Activated CD4-positive, alpha-beta T cell treated with anti-CD3 and anti-CD28 coated beads for 24 hours (primary cell): Measurements from ENCODE around the gene NCAM1.
"Not testable (repeated sequence)": the region's sequence is repeated elsewhere in the genome, so short reads cannot be mapped to it uniquely, and the experiment has no call there.

ENCODE experiments used
- DNase-seq, 2 donors: peaks; one replicate each; pipeline ENCODE4 v3.0.0-alpha.2; 2020; ENCODE audit warnings: low read depth in 2 of 2

The NCAM1 gene

DNA sequence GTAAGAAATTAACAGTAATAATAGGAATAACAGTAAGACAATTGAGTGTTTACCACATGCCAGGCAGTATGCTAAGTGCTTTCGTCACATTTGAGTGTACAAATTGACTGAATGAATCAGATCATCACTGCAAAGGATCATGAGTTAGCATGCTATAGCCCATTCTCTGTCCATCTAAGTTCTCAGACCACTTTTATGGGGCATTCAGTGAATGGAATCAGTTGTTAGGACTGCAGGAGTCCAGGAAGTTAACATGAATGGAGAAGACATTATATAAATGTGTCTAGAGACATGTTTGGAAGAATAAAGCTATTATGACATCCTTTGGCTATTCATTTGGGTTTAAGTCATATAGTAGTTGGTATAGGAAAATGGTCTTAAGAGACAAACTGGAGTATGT is 59.9 kb downstream of the NCAM1 start:
- no peak for DNase-seq

DNA sequence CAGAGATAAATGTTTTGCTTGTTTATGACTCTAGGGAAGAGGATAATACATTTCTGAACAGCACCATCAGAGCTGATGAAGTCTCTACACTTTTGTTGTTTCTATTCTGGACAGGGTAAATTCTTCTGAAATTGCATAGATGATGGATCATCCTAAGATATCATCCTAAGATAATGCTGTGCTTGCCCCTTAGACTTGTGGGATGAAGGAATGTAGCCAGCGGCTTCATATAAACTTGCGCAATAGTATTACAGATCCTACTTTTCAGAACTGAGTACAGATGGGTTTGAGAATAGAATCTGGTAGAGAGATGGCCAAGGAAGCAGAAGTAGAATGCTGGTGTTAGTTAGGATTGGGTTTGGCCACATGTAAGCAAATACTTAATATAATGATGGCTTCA is 61.0 kb downstream of the NCAM1 start:
- DNase-seq = no peak

DNA sequence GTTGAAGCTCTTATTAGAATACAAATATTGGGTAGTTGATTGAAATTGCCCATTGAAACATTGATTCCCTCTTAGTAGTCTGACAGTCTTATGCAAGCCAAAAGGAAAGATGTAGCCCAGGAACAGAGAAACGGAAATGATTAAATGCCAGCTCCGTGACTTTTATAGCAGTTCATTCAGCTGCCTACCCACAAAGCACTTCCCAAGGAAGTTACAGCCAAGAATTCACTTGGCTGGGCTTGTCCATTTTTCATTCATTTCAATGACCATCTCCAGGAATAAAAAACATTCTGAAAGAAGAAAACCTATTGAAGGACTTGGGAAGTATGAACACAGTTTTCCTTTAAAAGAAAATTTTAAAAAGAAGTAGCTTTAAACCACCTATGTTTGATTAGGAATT is 62.0 kb downstream of the NCAM1 start:
- DNase-seq = no peak

DNA sequence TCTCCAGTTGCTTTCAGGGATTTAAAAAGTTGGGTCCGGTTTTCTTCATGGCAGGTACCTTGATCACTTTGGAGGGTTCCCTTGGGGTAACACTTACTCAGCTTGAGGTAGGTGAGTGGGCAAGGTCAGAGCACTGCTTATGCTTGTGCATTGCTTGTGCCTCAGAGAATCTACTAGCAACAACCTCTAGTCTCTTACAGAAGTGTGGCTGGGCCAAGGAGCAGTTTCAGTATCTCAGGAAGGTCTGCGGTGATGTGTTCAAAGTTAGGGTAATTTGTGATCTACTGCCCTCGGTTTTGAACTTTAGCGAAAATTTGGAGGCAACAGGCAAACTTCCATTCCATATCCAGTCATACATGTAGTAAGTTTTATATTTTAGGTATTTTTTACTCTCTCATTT is 62.8 kb downstream of the NCAM1 start:
- no peak for DNase-seq

DNA sequence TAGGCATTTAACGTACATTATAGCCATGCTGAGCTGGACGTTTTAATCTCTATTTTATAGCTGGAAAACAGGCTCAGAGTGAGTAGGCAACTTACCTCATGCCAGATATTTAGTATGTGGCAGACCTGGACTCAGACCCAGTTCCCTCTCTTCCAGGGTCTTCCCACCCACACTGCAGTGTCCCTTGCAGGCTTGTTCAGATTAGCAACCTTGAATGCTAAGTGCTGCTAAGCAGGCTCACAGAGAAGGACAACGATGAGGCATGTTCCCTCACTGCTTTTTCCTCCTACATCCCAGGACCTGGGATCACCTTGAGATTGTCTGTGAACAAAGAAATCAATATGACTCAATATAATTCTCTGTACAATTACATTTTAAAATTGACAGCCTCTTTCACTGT is 65.6 kb downstream of the NCAM1 start:
- no peak for DNase-seq

DNA sequence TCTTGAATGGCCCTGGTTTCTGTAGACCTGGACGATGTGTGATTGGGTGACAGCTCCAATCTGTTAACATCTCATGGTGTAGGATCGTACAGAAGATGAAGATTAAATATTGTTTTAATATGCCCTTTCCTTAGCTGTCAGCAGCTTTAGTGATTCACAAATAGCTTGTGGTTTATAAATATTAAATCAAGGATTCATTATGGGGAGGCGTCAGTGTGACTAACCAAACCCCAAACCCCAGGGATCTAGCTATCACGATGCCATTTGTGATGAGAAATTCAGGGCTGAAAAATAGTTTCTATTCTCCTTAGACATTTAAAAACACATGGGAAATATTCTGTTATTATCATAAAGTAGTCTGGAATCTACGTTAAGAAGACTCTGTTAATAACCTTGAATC is 73.4 kb downstream of the NCAM1 start:
- no peak for DNase-seq

DNA sequence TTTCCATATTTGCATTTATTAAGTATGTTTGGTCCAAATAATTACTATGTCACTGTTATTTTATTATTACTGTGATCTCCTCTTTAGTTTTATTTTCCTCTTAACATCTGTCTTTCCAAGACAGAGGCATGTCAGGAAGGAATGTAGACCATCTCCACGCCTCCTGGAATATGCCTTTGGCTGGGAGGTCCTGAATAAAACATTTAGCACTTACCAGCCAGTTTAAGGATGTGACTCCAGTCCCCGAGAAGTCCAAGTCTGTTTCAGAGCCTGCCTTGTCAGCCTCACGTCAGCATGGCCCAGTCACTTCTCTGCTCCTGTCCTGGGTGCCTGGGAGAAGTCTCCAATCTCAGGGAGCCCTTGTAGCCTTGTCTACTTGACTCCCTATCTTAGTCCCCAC is 74.5 kb downstream of the NCAM1 start:
- DNase-seq = no peak

DNA sequence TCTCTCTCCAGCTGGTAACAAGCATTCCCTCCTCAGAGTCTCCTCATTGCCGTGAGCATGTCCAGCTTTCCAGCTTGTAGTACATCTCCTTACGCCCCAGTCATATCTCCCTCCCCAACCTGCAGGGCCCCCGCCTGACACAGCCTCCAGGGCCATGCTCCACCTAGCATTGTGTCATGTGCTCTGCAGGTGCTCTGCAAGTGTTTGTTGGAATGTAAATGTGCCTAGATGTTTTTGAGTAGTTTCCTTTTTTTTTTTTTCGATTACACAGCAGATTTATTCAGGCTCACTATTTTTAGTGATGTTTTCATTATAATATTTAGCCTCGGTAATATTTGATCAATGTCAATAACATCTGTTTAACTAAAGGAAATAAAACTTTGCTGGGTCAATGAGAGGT is 82.5 kb downstream of the NCAM1 start:
- DNase-seq = no peak

DNA sequence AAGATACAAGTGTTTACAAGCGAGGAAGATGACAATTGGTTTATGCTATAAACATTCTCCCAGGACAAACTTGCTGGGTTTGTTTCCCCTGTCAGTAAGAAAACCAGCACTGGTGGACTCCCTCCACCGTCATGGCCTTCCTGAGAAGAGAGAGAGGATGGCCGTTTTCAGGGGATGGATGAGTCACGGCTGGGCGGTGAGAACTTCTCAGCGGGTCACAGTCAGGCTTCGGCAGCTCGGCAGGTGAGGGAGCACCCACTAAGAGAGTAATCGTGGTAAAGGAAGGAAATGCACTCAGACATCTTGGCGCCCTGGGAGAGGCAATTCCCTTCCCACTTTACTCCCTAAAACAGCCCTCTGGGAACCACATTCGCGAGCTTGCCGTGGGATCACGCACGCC is 83.9 kb downstream of the NCAM1 start:
- DNase-seq = no peak

DNA sequence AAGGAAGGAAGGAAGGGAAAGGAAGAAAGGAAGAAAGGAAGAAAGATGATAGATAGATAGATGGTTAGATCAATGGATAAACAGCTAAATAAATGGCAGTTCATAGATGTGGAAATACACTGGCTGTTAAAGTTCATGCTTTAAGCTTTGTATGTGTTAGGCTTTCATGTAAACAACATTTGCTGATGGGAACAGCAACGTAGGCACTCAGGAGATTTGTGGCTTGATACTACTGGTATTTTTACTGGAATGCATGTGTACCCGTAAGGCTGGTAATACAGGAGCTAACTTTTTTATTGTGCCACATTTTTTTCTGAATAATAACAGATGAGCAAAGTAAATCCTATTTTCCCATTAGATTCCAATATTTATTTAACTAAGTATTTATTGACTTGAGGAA is 85.6 kb downstream of the NCAM1 start:
- DNase-seq = no peak

DNA sequence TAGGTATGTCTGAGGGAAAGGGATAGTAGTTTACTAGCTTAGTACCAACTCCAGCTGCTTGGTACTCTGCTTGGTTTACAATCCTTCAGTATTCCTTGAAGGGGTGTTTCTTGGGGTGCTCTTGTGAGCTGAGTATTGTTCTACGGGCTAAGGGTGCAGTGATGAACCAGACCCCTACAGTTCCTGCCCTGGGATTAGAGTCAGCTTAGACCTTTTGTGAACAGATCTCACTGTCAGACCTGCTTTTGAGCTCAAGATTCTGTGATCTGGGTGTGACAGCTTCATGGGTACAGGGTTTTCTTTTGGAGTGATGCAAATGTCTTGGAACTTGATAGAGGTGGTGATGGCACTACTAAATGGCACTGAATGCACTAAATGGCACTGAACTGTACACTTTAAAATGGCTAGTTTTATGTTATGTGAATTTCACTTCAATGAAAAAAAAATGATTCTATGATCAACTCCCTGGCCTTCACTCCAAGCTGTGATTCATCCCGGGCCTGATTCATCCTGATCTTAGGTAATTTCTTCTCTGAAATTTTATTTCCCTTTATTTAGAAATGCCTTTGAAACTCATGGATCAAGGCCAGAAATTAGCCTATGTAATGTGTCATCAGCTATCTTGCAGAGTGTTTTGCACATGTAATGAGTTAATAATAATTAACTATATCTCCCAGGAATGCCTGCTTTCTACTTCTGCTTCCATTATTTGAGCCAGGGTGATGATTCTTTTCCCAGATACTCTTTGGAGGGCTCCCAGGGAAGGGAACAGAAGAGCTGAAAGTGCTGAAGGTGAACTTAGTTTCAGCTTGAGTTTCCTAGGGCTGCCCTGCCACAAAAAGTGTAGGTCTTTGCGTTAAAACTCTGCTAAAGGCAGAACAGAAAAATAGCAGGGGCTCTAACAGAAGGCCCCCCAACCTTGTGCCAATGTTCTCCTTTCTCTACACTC is 87.9 kb downstream of the NCAM1 start:
- no peak for DNase-seq

DNA sequence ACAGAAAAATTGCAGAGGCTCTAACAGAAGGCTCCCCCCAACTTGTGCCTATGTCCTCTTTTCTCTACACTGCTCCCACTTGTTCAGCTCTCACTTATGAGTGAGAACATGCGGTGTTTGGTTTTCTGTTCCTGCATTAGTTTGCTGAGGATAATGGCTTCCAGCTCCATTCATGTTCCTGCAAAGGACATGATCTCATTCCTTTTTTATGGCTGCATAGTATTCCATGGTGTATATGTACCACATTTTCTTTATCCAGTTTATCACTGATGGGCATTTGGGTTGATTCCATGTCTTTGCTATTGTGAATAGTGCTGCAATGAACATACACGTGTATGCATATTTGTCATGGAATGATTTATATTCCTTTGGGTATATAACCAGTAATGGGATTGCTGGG is 91.8 kb downstream of the NCAM1 start:
- not testable (repeated sequence) for DNase-seq

DNA sequence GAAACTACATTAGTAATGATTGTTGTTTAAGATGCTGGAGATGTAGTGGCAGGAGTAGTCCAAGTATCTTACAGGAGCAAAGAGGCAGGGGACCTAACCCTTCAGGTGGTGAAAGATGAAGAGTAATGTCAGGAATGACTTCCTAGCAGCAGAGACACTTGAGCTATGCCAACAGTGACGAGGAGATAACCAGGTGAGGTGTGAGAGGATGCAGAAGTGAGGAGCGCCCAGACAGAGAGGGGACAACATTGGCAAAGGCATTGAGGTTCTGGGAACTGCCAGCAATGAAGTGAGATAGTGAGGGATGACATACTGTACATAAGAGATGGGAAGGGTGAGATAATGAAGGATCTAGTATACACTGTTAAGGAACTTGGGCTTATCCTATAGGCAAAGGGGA is 95.8 kb downstream of the NCAM1 start:
- no peak for DNase-seq

DNA sequence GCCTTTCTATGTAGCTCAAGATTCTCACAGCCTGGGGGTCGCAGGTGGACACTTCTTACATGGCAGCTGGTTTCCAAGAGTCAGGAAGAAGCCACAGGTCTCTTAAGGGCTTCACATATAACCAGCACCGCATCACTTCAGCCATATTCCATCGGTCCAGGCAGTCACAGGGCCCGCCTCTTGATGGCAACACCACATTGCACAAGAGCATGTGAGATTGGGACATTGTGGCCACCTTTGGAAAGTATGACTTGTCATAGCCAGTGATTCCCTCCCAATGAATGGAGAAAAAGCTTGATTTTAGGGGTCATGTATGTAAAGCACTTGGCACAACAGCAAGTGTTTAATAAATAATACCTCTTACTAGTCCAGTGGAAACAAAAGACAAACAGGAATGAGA is 98.3 kb downstream of the NCAM1 start:
- no peak for DNase-seq

DNA sequence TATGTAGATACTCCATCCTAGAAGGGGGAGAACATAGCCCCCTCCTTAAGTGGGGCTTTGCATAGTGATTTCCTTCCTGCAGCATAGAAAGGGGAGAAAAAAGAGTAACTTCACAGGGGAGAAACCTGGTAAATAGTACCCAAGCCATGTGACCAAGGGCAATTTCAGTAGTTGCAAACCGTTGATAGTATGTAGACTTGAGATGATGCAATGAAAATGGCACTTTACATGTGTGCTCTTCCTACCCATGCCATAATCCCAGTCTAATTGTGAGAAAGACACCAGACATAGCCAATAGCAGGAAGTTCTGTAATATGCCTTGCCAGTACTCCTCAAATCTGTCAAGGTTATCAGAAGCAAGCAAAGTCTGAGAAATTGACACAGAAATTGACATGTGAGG is 104.1 kb downstream of the NCAM1 start:
- no peak for DNase-seq

DNA sequence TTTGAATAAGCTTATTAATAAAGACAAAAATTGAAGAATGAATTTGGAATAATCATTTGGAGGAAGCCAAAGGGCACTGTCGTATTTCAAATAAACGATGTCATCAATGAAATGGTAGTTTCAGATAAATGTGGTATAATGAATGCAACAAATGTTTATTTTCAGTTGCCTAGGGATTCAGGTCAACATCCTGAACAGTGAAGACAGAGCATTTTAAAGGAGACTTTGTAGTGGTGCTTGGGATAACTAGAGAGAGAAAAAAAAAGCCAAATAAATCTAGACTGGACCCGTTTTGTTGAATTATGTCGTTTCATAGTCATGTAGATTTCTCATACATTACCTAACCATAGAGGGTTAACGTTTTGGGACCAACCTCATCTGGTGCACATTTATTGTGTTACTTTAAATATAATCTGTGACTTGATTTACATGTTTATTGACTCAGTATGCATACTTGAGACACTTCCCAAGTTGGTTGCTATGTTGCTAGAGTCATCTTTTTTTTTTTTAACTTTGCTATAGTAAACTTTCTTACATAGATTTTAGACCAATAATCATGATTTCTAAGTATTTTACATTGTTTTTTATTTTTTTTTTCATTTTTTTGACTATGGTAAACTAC is 111.1 kb downstream of the NCAM1 start:
- no peak for DNase-seq

DNA sequence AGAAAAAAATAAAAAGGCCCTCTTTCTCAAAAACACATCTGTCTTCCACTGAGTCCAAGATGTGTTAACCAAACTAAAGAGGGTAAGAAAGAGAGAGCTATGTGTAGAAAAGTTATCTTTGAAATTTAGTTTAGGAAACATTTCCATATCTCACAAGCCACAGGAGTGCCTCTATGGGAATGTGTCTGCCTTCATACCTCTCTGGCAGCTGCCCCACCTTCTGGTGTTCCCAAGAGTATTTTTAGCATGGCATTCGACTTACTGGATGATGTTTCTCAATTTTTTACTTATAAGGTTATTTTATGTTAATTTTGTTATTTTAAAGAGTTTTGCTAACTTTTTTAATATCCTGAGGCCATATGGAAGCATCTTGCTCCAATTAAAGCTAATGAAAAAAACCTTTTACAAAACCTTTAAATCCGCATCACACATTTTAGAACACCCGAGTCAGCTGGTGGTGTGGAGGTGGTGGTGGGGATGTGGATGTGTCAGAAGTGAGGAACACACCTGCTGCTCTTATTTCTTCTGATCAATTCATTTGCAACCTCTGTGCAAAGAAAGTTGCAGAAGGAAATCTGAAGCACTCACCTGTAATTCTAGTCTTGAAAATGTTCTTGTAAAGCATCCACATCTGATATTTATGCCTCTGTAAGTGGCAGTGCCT is 112.2 kb downstream of the NCAM1 start:
- DNase-seq = no peak

DNA sequence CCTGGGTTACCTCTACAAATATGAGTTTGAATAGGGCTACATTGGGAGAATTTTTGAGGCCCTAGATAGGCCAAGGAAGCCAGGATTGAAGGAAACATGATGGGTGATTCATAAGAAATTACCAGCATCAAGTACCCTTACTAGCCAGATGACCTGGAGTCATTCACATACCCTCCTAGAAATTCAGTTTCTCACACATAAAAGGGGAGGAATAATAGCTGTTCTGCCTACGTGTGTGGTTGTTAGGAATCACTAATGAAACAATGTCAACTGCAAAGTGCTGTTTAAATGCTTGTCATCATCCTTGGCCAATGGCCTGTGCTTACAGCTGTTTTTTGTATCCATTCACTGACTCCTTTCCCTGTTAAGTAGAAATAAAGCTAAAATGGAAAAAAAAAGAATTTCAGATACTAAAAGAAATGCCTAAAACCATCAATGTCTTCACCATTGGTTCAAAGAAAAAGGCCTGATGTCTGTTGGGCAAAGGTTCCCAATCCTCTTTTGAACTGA is 114.4 kb downstream of the NCAM1 start:
- no peak for DNase-seq

DNA sequence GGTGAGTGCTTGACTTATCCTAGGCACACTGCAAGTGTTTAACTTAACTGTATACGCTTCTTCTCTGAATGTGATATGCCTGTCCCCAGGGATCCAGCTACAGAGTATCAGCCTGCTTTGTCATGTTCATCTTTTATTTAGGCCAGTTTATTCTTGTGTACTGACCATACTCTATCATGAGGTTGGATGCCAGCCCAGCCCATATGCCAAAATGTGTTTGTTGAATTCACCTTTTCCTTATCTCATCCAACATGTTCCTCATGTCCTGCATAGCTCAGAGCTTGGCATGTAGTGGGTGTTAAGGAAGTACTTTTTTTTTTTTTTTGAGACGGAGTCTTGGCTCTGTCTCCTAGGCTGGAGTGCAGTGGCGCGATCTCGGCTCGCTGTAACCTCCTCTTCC is 116.2 kb downstream of the NCAM1 start:
- DNase-seq = no peak

DNA sequence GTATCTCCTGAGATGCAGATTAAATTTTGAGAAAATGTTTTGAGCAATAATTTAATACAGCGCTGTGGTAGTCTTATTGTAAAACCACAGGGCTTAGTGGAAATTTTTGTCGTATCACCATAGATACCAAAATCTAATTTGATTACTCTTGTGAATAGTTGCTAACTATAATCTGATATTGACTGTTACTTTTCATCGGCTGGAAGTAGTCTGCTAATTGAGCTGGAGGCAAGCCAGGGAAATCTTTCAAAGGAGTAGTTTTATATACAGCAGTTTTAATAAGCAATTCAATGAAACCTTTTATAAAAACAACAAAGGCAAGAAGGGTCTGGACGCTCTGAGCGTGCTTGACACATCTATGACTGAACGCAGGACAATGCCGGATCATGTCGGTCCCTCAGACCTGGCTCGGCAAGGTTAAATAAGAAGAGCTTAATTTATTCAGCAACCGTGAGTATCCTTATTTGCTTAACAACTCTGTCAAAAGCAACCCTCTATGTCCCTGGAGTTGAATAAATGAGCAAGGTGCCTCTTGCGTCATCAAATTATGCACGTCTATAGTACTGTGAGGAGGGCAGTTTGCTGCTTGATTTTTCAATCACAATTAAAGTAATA is 121.2 kb downstream of the NCAM1 start:
- DNase-seq = no peak

DNA sequence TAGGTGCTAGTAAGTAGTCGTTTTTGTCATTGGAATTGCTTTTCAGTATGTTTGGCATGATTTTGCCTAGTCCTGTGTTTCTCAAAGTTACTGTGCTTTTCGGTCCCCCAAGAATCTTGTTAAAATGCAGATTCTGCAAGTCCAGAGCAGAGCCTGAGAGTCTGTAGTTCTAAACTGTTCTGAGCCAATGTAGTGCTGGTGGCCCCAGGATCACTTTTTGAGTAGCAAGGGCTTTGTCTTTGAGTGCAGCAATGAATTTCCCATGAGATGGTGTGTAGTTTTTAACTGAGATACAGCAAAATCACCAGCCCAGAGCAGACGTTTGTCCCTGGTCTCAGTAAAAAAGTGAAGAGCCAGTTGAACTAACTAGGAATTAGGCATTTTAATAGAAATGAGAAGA is 122.4 kb downstream of the NCAM1 start:
- DNase-seq = no peak

DNA sequence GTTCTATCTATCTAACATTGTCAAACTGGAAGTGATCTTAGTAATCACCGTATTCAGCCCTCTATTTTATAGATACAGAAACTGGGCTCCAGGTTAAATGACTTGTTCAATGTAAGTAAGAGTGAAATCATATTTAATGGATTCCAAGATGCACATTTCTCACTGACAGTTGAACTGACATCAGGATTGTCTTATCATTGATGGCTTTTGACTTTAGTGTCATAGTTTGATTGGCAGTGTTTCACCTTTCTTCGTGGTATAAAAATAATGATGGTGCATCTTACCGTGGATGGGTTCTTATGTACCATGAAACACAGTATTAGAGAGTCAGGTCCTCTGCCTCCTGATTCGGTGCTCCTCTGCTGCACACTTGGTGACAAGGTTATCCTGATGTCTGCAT is 123.1 kb downstream of the NCAM1 start:
- DNase-seq = no peak
